HG02678 (cell line): ENCODE data around the gene PSMF1.

ENCODE experiments used
- ATAC-seq: cut with Tn5 transposase; IDR thresholded peaks from one replicate; pipeline ENCODE4 v1.9.1; 2021; ENCODE audit warnings: mild to moderate bottlenecking, moderate library complexity; ENCODE audit not compliant: unreplicated experiment

Gene PSMF1

DNA sequence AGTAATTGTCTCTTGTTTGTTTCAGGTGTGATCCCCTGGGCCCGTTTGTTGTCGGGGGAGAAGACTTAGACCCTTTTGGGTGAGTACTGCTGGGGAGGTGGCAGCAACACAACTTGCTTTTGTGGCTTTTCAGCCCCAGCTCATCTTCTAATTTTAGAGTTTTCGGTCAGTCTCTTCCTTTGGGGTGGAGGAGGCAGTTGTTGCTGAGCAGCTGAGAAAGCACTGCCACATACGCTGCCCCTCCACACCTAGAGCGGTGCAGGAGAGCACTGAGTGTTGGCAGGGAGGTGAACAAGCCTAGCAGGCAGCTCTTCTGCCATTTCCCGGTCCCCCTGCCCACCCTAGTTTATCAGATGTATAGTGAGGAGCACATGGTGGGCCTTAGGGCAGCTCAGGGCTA lies 44.7 kb downstream of the PSMF1 start:
- ATAC-seq, result no peak

DNA sequence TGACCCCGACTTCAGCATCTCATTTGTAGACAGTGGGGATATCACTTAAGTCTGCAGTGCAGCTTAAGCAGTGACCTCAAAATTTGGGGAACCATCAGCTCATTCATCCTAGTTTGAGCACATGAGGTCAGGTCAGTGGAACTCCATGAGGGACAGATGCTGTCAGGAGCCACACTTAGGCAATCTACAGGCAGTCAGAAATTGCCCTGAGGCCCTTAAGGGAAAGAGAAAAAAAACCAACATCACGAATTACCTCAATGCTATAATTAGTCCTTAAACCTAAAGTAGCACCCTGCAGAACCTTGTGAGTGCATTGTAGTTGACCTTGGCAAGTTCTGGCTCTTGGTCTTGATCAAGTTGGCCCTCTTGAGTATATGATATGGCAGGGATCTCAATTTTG lies 45.3 kb downstream of the PSMF1 start:
- no peak for ATAC-seq

DNA sequence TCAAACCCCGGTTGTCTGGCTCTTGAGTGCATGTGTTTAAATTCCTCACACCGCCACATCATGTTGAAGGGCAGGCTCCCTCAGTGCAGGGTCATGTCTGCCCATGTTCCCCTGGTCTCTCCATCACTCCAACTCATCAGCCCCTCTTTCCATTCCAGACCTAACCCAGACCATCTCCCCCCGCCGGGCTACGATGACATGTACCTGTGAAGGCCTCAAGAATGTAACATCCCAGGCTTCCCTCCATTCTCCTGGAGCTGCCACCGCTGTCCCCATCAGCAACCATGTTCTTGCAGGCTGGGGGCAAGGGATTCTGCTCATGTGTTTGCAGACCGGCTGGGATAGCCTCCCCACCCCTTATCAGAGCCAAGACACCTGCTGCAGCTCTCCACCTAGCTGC lies 46.5 kb downstream of the PSMF1 start:
- no peak for ATAC-seq

DNA sequence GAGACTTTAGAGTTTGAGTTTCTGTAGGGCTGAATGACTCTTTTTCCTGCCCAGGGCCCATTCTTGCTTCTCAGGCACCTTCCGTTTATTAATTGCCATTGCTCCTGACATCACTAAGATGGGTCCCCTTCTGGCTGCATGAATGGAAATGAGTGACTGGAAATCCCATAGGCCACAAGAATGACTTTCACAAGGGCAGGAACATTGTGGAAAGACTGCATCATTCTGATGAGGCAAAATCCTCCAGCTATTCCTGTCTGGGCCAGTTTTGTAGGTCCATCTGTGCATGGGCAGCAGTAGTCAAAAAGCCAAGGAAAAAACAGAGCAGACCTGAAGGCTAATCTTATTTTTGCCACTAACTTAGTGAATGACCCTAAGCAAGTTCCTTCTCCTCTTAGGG lies 47.1 kb downstream of the PSMF1 start:
- no peak for ATAC-seq

DNA sequence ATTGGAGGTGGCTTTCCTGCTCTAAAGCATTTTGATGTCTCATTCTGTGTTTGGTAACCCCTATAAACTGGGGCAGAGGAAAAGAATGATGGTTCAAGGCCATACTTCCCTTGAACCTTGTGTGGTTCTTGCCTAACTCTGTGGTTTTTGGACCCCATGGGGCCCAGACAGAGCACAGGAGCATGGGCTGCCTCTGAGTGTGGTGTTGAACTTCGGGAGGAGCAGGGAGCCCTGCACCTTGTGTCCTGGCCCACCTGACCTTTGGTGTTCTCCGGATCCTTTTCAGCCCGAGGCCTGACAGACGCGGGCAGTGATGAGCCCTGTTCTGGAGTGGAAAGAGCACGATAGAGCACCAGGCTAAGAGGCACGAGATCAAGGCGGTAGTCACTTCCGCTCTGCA lies 47.5 kb downstream of the PSMF1 start:
- no peak for ATAC-seq

DNA sequence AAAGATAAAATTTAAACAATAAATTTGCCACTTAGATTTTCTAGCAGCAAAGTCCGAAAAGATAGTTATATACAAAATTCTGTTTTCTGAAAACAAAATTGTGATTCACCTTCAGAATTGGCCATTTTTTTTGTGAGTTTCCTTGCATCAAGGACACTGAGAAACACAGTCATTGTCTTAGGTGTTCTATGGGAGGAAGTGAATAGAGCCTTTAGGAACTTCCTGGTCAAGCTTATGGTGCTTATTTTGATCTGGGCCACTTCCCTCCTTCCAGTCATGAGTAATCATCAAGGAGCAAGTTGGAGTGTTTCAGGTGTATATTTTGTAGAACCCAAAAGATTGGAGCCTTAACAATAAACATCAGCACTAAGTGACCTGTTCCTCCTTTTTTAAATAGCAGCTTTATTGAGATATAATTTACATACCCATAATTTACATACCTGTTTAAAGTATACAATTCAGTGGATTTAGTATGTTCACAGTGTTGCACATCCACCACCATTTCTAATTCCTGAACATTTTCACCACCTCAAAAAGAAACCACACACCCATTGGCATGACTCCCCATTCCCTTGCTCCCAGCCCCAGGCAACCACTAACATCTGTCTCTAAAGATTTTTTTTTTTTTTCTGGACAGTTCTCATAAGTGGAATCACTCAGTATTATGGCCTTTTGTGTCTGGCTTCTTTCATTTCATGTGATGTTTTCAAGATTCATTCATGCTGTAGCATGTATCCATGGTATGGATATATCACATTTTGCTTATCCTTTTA lies 48.7 kb downstream of the PSMF1 start:
- ATAC-seq, result no peak

DNA sequence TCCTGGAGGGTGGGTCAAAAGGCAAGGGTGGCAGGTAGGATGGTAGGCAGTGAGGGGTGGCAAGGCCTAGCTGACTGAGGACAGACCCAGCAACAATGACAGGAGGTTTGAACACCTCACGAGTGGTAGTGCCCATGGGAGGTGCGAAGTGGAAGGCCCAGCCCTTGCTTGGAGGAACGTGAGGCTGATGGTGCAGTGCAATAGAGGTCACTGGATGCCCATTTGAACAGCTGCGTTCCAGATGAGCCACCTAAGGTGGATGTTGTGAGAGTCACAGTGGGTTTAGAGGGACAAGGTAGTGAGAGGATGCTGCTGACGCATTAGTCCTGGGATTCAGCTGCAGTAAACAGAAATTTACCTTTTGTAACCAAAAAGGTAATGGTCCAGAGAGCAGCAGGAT lies 50.8 kb downstream of the PSMF1 start:
- no peak for ATAC-seq

DNA sequence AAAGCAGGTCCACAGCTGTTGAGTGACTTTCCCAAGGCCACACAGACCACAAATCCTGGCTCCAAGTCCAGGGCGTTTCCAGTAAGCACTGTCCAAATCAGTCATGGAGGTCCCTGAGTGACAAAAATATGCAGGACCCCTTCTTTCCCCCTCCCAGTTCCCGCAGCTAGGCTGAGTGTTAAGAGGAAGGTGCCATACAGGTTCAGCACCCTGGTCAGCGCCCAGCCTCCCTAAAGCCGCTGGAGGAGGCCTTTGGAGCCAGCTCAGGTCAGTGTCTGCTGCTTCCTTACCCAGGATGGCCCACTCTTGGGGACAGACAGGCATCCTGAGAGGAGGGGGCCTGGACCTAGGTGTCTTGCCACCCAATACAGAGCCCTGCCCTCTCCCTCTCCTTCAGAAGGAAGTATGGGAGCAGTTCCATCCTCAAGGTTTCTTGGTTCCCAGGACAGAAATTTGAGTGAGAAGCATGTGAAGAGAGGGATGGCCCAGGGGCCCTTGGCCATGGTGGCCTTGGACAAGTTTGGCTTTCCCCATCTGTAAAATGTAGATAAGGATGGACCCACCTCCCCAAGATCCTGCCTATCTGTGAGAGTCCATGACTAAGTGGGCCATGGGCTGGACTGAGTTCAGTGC lies 53.2 kb downstream of the PSMF1 start:
- ATAC-seq, result no peak

DNA sequence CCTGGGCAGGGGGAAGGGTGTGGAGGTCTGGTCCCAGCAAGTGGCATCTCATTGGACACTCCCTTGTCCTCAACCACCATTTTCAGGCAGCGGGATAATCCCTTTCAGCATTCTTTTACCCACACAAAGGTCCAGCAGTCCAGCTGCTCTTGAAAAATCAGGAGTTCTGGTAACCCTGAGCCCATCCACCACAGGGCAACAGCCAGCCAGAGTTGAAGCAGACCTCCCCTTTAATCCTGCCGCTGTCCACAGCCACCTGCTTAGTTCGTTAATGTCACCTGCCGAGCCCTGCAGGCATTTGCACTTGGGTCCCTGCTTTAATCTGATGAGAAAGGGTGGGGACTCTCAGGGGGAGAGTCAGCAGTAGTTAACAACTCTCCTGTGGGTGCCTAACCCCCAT lies 55.3 kb downstream of the PSMF1 start:
- ATAC-seq, result no peak

DNA sequence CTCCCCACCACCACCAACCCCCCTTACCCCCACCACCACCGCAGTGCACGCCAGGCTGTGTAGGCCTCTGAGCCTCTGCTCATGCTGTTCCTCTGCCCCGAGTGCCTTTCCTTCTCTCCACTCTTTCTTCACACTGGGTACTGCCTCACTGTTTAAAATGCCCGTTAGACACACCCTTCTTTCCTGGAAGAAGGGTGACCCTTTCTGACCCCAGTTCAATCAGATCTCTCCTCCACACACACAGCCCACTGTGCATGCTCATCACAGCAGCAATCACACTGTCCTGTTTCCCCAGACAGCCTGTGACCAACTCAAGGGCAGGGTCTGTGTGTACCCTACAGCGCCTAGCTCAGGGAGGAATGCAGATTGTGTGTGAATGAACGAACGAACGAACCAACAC lies 56.4 kb downstream of the PSMF1 start:
- ATAC-seq, result no peak

DNA sequence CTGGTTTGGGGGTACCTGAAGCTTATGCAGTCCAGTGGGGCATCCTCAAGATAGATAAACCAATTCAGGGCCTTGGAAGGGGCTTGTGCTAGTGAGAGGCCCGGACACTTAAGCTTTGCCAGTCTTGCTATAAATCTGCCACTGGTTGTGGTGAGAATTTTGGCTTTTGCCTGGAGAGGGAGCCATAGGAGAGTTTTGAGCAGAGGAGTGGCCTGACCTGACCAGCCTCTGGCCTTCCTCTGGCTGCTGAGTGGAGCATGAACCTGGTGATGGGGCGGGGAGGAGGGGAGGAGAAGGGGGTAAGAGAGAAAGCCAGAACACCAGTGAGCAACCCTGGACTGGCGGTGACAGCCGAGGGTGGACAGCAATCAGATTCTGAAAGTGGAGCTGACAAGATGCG lies 59.3 kb downstream of the PSMF1 start:
- no peak for ATAC-seq

DNA sequence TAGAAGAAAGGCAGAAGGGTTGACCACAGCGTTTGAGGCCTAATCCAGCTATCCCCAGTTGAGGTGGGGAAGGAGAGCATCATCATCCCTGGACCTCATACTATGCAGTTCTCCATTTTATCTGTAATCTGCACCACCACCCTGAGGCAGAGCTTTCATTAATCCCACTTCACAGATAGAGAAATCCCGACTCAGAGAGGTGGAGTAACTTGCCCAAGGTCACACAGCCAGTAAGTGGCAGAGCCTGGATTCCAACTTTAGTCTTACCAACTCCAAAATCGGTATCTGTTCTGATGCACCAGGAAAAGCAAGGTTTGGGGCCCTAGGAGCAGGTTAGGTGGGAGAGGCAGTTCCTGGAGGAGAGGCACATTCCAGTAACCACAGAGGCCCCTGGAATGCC lies 59.7 kb downstream of the PSMF1 start:
- ATAC-seq, result no peak

DNA sequence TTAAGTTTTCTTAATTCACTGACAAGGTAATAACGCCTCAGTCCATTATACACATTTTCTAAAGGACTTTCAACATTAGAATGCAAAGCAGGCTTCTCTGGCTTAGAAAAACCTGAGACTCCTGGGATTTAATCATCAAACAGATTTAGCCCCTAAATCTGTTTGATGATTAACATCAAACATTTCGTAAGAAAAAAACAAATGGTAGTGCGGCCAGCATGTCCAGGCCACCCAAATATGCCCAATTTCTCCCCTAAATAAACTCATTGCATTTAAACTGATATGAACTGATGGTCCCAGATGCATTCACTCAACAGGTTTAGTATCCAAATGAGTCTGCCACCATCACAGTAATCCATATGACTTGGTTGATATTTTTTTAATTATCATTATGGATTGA lies 60.2 kb downstream of the PSMF1 start:
- ATAC-seq, result no peak

DNA sequence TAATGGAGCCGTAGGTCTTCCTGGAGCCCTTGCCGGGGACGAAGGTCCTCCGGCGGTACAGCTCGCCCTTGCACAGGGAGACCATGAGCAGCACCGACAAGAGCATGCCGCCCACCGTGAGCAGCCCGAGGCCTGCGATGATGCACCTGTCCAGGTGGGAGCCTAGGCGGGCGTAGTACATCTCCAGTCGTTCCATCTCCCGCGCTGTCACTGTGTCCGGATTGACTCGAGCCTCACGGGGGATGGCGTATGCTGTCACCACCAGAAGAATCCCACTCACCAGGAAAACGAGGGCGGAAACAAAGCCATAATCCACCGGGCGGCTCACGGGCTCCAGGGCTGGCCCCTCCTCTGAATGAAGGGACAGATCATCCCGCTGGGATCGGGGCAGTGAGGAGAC lies 62.5 kb downstream of the PSMF1 start:
- ATAC-seq, result no peak

DNA sequence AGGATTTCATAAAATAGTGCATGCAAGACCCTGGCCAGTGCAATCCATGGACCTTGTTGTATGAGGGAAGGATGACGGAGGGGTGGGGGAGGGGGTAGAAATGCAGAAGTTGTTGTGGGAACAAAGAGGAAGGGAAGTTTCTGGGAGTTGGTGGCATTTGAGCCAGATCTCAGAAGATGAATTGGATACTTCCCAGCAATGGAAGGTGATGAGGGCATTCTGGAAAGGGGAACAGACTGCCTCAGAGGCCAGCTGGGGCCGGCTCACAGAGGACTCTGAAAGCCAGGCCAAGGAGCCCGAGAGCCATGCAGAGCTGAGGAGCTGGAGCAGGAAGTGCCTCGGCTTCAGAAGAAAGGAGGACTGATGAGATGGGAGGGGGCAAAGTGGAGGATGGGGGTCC lies 63.7 kb downstream of the PSMF1 start:
- no peak for ATAC-seq

DNA sequence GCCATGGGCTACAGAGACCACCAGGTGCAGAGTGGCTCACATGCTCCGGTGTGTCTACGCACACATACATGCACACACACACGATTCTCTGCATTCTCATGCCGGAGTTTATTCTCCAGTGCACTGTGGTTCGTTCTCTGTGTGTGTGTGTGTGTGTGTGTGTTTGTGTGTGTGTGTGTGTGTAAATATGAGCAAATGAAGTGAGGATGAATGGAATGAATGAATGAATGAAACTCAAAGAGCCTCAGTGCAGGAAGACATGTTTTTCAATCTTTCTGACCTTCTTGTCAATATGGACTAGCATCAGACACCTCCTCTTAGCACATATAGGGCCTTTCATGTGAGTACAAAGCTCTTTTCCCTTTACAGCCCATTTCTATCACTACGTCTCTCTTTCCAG lies 64.8 kb downstream of the PSMF1 start:
- ATAC-seq, result no peak

DNA sequence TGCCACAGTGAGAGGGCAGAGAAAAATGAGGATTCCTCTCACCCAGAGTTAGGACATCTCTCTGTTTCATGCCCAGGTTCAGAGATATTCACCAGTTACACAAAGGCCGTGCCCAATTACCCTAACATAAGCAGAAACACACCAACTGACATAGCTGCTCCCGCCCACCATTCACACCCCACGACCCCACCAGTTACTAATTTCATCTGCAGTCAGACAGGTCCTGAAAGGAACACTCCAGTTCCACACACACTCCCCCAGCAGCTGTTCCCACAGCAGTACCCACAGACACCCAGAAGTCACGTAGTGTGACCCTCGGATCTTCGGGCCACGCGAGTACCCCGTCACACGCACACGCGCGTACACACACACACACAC lies 65.8 kb downstream of the PSMF1 start:
- no peak for ATAC-seq

DNA sequence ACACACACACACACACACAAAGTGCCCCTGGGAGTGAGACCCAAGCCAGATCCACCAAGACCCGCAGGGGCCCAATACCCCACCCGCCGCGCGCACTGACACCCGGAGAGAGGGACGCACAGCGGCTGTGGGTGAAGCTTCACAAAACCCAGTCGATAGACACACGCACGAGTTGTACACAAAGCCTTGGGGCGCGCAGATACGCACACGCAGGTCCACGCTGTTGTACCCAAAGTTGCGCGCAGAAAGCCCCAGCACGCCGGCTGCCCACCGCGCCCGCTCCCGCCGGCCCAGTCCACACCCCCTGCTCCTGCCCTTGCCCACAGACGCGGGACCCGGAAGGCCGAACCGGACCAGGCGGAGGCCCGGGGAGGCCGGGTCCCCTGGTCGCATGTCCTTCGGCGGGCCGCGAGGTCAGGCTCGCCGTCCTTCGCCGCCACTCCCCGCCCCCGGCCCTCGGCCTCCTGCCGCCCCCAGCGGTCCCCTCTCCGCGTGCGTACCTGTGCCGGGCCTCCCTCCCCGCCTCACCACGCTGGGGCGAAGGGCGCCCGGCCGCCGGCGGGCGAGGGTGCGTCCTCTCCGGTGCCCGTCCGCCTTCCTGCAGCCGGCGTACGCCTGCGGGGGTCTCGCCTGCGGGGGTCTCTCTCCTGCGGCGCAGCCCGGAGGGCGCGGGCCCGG lies 66.4 kb downstream of the PSMF1 start, which contains the start of gene TMEM74B:
Gene TMEM74B (minus strand): TSS at position 344 of the 678 bp plus-strand sequence. CDS start 1,180 bp downstream, outside the sequence.
- no peak for ATAC-seq

DNA sequence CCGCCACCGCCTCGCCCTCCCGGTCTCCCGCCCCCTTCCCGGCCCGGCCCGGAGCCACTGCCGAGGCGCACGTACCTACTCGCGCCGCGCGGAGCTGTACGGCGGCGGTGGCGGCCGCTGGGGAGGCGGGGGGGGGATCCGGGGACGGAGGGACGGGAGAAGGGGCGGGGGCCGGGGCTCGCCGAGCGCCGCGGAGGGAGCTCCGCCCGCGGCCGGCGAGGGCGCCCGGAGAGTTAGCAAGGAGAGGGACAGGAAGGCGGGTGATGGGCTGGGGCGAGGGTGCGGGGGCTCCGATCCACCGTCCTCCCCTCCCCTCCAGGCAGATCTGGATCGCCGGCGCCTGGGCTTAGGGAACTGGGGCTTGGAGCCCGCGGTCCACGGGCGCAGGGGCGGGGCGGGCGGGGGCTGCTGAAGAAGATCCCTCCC lies 66.9 kb downstream of the PSMF1 start:
- ATAC-seq, result no peak

DNA sequence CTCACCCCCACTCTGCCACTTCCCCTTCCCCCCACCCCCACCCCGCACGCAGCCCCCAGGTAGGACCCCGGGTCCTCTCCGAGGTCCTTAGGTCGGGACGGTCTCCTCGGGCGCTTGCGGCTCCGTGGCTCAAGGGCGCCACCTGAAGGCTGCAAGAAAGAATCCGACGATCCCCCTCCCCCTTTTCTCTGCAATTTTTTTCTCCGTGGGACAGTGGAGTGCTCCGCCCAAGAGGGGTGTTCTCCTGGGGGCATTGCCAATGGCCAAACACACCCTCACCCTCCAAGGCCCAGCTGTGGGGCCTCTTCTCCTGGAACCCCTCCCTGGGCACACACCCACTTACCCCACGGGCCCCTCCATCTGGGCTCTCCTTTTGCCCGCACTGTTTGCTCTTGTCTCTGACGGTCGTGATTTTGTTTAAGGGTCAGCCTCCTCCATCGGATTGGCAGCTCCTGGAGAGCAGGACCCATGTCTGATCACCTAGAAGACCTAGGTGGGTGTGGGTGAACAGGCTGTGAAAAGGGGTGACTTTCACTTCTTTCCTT lies 67.5 kb downstream of the PSMF1 start:
- ATAC-seq, result no peak

DNA sequence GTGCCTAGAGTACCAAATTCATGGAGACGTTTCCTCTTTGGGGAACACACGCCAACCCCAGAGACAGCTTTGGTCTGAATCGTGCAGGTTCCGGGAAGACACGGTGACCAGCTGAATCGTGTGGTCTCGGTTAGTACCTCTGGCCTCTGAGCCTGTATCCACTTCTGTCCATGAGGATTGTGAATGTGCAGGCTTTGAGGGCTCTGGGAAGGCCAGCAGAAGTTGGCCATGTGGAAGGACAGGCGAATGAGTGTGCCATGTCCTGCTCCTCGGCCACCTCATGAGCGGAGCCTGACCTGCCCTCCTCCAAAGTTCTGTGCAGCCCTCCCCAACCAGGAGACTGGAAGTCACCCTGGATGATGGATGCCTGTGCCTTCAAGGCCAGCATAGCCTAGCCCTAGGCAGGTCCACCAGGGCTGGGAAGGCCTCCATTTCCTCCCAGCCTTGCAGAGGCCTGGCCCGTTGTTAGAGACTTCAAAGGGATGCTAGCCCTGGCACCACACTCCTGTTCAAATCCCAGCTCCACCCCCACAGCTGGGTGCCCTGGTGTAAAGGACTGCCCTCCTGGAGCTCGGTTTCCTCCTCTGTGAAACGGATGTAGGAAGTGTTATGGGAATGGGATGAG lies 68.1 kb downstream of the PSMF1 start:
- ATAC-seq, result no peak
